HG03342 (cell line): ENCODE measurements around the gene CPD.
"Not testable (repeated sequence)": the region's sequence is repeated elsewhere in the genome, so short reads cannot be mapped to it uniquely, and the experiment has no call there.

Experiments
- ATAC-seq: cut with Tn5 transposase; IDR thresholded peaks from one replicate; pipeline ENCODE4 v1.9.1; 2021; ENCODE audit warnings: mild to moderate bottlenecking, moderate library complexity; ENCODE audit not compliant: unreplicated experiment

Gene CPD

GRCh38 chr17:30378825-30379302, at the start of gene CPD:
CPD (plus strand) TSS chr17:30378927; CDS start chr17:30378981, 54 bp downstream.
- ATAC-seq, result peak; percentile 82

DNA sequence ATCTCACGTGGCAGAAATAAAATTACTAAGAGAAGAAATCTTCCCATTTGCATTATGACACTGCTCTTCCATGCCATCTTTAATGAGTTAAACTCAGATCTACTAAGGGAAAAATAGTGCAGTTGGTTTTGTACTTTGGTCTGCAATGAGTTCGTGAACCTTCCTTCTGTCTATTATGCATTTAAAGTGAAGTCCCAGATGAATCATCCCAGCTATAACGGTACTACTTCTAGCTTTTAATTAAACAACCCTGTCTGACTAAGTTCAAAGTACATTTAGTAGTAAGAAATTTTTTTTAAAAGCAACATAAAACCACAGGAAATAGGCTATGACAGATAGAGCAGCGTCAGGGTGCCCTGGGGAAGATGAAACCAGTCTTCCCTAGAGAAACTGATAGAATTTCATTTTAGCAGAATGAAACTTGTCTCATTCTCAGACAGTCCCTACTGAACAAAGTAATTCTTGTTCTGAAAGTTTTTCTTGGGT, 46.6 kb upstream of the CPD start:
- no peak for ATAC-seq

- ATAC-seq, result no peak
These were observed 45.0 kb upstream of the CPD start, which contains the start of gene TMIGD1 for GRCh38 chr17:30333503-30334360. TMIGD1 (minus strand) TSS chr17:30334057; CDS start chr17:30332133, 1,924 bp downstream.

- no peak for ATAC-seq
These were observed 44.3 kb upstream of the CPD start for GRCh38 chr17:30334421-30334820.

- no peak for ATAC-seq
These were observed 42.2 kb upstream of the CPD start for GRCh38 chr17:30336369-30337171.

DNA sequence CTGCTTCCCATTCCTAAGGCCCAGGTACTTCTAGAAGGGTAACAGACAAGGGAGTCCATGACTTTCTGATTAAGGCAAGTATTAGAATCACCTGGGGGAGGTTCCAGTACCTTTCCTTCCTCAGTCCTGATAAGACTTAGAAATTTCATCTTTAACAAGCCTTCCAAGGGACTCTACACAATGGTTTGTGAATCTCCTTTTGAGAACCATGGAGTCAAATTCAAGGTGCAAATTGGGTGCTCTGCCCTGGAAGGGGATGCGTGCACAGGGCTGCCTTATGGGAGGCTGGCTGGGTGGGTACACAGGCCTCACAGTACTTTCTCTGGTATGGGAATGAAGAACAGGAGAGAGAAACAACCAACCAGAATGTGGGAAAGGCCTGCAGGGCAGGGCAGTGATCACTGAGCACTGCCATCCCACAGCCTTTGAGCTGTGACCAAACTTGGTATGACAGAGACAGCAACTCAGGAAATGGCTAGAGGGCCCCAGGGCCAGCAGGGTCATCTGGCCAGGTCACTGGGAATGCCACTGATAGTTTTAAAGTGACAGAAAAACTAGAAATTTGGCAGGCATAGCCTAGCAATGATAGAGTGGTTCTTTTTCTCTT, 41.2 kb upstream of the CPD start:
- no peak for ATAC-seq

DNA sequence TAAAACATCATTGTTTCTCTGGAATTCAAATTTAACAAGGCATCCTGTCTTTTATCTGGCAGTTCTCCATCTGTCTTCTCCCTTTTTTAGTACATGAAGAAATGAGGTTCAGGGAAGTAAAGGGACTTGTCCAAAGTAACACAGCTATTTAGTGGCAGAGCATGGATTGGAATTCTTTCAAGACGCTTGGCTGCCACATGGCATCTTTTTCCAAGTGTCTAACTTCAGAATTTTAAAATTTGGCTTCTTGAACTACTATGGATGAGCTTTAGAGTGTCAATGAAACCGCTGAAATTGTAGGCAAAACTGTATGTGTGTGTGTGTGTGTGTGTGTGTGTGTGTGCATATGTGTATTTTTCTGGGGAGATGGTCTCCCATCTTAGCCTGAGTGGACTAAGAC, 39.6 kb upstream of the CPD start:
- no peak for ATAC-seq

DNA sequence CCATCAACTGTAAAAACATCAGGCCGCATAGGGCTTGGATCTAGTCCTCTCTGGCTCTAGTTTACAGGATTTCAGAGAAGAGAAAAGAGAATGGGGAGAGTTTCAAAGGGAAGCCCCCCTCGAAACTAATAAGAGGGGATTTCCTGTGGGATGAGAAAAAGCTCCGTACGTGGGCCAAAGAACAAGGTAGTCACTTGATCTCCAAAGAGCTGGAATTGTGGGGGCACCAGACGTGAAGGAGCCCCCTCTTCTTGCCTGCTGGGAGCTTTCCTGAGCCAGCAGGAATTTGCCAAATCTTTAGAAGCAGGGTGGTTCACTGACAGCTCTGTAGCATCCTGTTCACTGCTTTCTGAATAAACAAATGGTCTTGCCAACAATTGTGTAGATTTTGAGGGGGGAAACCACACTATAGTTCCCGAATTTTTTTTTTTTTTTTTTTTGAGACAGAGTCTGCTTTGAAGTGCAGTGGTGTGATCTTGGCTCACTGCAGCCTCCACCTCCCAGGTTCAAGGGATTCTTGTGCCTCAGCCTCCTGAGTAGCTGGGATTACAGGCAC, 37.8 kb upstream of the CPD start:
- ATAC-seq, result no peak

DNA sequence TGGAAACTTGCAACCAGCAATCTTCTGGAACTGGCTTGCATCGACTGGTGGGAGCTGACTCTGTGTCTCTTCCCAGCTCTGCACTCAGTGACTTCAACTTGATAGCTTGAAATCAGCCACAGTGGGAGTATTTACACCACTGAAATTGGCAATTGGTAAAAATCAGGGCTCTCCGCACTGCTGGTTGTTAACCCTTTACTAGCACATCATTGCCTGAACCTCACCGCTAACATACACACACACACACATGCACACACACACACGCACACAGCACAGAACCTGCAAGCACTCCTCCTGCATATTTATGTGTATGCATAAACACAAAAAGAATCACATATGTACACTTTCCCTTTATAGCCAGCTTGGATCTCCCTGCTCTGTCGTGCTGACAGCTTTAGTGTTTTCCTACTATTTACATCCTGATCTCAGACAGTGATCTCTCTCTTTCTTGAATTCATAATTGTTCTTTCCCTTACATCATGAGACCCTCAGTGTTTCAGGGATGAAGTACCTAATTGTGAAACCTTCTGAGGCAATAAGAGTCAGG, 37.0 kb upstream of the CPD start:
- ATAC-seq, result no peak

DNA sequence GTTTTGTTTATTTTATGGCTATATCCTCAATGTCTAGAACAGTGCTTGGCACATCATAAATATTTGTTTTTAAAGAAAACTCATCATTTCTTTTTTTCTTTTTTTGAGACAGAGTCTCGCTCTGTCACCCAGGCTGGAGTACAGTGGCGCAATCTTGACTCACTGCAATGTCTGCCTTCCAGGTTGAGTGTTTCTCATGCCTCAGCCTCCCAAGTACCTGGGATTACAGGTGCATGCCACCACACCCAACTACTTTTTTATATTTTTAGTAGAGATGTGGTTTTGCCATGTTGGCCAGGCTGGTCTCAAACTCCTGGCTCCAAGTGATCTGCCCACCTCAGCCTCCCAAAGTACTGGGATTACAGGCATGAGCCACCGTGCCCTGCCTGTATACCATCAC, 35.5 kb upstream of the CPD start:
- ATAC-seq, result not testable (repeated sequence)

DNA sequence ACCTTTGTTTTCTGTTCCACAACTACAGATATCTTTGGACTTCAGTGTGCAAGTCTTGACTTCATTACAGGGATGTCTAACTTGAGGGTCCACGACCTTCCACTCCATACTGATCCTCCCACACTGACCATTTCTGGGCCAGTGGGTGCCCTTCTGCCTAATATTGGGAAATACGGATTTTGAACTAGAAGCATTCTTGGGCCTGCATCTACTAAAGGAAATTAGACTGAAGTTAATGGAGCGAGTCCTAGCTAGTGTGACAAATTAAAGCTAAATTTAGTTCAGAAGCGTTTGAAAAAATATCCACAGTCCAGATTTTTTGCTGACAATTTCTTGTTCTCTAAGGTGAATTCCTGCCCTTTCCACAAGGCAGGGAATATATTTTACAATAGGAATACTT, 34.9 kb upstream of the CPD start:
- no peak for ATAC-seq

- ATAC-seq, result no peak
These were observed 34.2 kb upstream of the CPD start for GRCh38 chr17:30344283-30345088.

GRCh38 chr17:30345089-30345433, 33.7 kb upstream of the CPD start:
- ATAC-seq, result no peak

DNA sequence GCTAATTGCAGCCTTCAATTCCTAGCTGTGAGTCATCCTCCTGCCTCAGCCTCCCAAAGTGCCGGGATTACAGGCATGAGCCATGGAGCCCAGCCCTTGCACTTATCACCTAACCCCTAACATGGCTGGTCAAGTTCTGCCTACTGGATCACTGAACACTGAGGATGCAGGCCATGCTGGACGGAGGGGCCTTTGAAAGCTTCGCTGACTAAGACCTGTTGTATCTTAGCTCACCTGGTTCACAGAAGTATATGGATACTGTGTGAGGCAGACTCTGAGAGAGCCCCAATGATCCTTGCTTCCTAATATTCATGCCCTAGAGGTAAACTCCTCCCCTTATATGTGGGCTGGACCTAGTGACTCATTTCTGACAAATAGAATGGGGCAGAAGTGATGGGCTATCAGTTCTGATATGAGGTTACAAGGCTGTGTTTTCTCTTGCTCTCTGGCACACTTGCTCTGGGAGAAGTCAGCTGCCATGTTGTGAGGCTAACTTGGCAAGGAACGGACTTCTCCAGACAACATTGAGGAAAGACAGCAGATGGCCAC, 33.1 kb upstream of the CPD start:
- no peak for ATAC-seq

DNA sequence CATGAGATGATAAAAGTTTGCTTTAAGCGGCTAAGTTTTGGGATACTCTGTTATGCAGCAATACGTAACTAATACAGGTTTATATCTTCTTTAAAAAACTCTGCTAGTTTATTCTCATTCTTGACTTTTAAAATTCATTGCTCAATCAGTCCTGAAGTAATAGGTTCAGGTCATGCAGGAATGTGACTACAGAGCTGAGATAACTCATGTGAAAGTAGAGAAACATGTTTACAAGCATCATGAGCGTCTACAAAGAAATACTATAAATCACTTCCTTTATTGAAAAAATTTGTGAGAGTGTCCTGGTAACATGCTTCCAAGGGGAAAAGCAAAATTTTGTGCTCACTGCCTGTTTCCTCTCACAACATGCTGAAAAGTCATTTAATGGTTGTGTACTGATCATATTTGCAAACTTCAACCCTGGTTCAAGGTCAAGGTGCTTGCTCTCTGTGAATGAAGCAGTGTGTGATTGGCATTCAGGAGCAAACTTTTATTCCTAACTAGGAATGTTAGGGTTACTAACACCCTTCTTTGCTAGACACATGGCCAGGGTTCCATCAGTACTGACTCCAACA, 32.4 kb upstream of the CPD start:
- ATAC-seq, result no peak

DNA sequence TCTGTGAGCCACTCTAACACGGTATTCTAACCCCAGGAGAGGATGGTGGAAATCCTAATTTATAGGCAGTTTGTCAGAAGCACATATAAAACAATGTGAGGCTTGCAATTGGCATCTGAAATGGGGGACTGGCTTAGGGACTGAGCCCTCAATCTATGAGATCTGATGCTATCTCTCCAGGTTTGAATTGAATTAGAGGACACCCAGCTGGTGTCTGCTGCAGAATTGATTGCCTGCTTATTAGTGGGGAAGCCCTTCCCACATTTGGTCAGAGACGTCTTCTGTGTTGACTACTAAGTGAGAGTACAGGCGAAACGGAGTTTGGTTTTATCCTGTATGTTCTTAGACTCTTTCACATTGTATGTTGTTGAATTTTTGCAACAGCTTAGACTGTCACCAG, 31.2 kb upstream of the CPD start:
- ATAC-seq, result no peak

DNA sequence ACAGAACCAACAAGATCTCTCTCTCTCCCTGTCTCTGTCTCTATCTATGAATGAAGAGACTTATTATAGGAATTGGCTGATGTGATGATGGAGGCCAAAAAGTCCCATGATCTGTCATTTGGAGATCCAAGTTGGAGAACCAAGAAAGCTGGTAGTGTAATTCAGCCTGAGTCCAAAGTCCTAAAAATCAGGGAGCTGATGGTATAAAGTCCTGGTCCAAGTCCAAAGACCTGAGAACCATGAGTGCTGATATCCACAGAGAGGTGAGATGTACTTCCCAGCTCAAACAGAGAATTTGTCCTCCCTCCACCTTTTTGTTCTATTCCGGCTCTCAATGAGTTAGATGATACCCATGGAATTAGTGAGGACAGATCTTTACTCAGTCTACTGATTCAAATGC, 29.5 kb upstream of the CPD start:
- no peak for ATAC-seq

- ATAC-seq, result not testable (repeated sequence)
These were observed 27.5 kb upstream of the CPD start for GRCh38 chr17:30351263-30351662.

DNA sequence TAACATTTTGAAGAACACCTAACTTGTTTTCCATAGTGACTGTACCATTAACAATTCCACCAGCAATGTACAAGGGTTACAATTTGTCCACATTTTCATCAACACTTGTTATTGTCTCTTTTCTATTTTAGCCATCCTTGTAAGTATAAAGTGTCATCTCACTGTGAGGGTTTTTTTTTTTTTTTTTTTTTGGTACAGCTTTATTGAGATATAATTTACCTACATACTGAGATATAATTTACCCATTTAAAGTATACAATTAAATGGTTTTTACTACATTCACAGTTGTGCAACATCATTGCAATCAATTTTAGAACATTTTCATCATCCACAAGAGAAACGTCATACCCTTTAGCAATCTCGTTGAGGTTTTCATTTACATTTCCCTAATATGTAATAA, 27.0 kb upstream of the CPD start:
- no peak for ATAC-seq
